HG03565 (cell line): ENCODE results near the gene BPIFB2.
"Not testable (repeated sequence)": the region's sequence is repeated elsewhere in the genome, so short reads cannot be mapped to it uniquely, and the experiment has no call there.

Source experiments
- ATAC-seq: cut with Tn5 transposase; IDR thresholded peaks from one replicate; pipeline ENCODE4 v1.9.1; 2021; ENCODE audit warnings: mild to moderate bottlenecking, moderate library complexity; ENCODE audit not compliant: unreplicated experiment

Gene BPIFB2

DNA sequence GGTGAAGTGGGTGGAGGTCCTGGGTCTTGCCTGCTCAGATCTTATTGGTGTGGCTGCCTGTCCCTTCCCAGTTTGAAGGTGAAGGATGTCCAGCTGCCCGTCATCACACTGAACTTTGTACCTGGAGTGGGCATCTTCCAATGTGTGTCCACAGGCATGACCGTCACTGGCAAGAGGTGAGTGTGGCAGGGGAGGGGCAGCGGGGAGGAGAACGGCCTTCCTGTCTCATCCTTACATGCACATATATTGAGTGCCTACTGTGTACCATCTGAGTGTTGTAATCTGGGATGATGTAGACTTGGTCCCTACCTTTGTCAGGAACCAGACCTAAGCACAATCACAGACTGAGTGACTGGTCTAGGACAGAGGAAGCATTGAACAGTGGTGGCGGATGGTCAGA lies 26.6 kb downstream of the BPIFB2 start:
- no peak for ATAC-seq

- no peak for ATAC-seq
Measured at GRCh38 chr20:33034901-33035492, 27.5 kb downstream of the BPIFB2 start.

DNA sequence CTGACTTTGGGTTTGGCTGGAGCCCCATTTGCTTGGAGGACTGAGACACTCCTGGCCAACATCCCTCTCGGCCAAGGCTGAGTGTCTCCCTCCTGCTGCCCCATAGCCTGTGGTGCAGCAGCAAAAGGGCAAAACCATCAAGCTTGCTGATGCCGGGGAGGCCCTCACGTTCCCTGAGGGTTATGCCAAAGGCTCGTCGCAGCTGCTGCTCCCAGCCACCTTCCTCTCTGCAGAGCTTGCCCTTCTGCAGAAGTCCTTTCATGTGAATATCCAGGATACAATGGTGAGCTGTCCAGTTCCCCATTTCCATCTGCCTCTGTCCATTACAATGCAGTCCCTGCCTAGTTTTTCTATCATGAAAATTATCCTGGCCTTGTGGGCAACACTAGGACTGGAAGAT lies 30.0 kb downstream of the BPIFB2 start:
- no peak for ATAC-seq

DNA sequence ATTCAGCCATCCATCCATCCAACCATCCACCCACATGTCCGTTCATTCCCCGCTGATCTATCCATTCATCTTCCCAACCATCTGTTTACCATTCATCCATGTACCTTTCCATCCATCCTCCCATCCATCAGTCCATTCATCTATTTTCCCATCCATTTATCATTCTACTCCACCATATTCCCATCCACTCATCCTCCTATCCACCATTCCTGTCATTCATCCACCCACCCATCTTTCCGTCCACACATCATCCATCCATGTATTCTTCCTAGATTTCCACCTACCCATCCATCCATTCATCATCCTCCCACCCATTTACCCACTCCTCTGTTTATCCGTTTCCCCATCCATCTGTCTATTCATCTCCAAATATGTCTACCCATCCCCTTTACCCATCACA lies 30.7 kb downstream of the BPIFB2 start:
- no peak for ATAC-seq

- ATAC-seq, result no peak
Measured at GRCh38 chr20:33042430-33042829, 34.9 kb downstream of the BPIFB2 start.

DNA sequence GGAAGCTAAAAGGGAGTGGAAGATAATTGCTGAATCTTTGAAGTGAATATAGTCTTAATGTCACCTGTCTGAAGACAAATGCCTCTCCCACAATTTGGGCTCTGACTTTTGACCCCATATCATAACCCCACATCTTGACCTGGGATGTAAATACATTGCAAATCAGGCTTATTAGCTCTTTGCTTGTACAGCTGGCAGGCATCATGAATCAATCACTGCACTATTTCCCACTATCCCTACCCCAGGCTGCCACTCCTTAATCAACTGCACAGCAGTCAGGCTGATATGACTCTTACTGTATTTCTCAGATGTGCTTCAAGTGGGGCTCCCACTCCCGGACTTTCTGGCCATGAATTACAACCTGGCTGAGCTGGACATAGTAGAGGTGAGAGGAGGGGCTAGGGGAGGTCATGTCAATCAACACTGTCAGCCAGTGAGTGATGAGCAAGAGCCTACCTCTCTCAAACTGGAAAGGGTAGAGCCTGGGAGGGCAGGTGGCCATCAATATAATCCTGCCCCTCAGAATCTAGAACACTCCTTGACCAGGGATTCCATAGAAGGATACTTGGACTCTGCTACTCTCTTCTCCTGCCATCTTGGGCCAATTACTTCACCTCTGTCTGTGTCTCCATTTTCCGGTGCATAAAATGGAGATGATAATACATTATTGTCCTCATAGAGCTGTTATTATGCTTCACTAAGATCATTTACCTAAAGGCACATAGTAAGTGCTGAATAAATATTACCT lies 35.7 kb downstream of the BPIFB2 start:
- ATAC-seq, result no peak

- no peak for ATAC-seq
Measured at GRCh38 chr20:33043731-33044181, 36.3 kb downstream of the BPIFB2 start.

GRCh38 chr20:33045129-33045721 lies 37.7 kb downstream of the BPIFB2 start:
- not testable (repeated sequence) for ATAC-seq

- ATAC-seq, result no peak
Measured at GRCh38 chr20:33046412-33046811, 38.9 kb downstream of the BPIFB2 start.

GRCh38 chr20:33051333-33051732 lies 43.8 kb downstream of the BPIFB2 start:
- no peak for ATAC-seq

DNA sequence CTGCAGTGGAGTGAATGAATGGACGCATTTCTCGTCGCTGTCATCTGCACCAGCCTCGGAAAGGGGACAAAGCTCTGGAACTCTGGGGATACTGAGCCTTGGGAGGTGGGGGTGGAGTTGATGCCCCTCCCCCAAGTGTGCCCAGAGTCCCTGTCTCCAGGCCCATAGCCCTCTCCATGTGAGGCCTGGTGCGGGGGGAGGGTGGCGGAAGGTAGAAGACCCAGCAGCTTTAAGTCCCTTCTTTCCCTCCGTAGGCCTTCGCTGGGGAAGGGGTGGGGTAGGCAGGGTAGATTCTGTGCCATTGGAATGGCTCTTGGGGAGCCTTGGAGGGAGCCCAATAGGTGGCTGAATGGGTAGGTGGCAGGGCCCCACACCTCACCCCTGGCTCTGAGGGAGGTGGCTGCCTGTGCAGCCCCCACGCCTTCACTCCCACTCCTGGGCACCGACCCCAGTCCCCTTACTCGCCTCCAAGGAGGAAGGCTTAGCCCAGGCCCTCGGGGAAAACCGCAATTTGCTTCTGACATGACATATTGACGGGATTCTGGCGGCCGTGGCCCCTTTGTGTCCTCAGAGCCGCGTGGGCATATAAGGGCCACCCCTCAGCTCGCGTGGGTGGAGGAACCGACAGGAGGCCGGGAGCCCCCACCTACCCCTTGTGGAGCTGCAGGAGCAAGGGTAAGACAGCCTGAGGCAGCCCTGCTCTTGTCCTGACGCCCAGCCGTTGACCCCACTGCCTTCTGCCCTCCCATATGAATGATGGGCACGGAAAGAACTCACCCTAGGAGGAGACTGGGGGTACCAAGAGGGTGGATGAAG lies 46.0 kb downstream of the BPIFB2 start, which contains the start of gene BPIFB3:
Gene BPIFB3, plus strand, starts transcription at position 613 of the 816 bp plus-strand sequence. CDS start 1,533 bp downstream, outside the sequence.
- ATAC-seq, result no peak

DNA sequence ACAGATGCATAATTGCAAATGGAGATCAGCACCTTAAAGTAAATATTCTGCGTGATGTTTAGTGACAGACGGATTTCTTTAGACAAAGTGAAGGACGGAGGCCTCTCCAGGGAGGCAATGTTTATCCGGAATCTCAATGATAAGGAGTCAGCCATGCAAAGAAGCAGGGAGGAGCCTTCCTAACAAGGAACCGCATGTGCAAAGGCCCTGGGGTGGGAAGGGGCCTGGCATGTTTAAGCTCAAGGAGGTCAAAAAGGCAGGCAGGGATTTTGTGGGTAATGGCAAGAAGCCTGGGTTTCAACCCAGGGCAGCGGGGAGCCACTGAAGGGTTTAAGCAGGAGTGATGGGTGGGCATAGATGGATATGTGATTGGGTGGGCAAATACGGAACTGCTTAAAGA lies 46.9 kb downstream of the BPIFB2 start:
- no peak for ATAC-seq

- ATAC-seq, result no peak
Measured at GRCh38 chr20:33054791-33055190, 47.3 kb downstream of the BPIFB2 start.

- ATAC-seq, result no peak
Measured at GRCh38 chr20:33059136-33059535, 51.6 kb downstream of the BPIFB2 start.

DNA sequence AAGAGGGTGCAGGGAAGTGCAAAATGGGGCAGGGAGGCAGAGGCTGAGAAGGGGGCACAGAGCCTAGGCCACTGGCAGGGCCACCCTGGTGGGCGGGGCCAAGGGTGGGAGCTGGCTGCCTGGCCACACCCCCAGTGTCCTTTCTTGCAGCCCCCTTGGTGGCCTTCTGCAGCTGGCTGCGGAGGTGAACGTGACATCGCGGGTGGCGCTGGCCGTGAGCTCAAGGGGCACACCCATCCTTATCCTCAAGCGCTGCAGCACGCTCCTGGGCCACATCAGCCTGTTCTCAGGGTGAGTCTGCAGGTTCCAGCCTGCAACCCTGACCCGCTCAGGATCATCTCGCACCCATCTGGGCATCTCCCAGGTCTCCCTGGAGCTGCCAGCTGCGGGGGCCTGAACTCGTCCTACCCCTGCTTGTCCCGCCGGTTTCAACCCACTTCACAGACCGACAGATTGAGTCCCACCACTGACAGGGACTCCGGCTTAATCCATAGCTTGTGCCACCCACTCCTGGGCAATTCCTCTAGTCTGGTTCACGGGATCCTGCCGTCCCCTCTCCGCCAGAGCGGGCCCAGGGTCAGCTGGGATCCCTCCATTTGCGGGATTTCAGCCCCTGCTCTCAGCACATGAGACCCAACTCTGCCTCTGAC lies 52.4 kb downstream of the BPIFB2 start:
- ATAC-seq, result no peak

DNA sequence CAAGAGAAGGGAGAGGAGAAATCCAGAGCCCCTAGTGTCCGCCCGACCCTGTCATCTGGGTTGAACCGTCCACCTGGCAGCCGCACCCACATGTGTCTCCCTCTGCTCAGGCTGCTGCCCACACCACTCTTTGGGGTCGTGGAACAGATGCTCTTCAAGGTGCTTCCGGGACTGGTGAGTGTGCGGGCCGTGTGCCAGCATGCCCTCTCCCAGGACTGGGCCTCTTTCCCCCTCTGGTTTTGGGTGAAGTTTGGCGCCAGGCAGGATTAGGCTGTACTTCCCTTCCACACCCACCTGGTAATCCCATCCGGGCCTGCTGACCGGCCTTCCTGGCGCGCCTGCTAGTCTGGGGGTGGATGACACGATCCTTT lies 54.1 kb downstream of the BPIFB2 start:
- ATAC-seq, result no peak

DNA sequence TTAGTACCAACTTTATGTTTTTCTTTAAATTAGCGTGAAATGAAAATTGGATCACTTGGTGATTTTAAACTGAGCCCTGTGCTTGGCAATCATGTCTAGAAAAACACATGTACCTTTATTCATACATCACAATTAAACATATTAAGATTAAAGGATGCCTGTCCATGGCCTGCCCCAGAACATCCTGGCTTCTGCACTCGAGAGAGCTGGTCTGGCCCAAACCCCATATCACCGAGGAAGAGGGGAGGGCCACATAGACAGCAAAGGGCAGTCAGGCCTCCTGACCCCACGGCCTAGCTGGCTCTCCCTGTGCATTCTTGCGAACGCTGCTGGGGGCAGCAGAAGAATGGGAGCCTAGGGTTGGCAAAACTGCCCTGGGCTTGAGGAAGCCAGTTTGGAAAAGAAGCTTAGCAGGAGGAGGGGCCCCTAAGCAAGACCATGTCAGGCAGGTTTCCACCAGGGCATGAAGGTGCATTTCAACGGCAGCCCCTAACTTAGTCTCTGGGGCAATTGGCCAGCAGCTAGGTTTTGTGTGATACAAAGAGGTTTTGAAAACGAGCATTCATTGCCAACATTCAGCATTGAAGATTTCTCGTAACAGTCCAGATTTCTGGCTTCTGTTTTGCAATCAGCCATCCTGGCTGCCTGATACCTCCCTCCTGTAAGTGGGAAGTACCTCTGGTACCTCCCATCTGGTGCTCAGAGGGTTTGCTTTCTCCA lies 54.8 kb downstream of the BPIFB2 start:
- ATAC-seq, result no peak

GRCh38 chr20:33062825-33063149 lies 55.3 kb downstream of the BPIFB2 start:
- ATAC-seq, result no peak

DNA sequence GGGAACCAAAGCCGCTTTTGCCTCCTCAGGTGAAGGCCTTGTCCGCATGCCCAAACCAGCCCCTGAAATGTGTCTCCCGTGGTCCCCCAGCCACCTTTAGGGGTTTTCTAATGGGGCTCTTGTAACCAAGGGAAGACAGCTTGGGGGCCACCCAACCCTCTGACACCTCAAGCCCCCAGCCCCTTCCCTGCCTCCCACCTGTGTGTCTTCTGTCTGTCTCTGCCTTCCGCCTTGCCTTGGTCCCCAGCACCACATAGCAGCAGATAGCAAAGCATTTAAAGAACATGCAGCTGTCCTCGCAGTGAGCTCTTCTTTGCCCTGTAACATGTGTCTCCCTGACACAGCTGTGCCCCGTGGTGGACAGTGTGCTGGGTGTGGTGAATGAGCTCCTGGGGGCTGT lies 55.8 kb downstream of the BPIFB2 start:
- no peak for ATAC-seq

DNA sequence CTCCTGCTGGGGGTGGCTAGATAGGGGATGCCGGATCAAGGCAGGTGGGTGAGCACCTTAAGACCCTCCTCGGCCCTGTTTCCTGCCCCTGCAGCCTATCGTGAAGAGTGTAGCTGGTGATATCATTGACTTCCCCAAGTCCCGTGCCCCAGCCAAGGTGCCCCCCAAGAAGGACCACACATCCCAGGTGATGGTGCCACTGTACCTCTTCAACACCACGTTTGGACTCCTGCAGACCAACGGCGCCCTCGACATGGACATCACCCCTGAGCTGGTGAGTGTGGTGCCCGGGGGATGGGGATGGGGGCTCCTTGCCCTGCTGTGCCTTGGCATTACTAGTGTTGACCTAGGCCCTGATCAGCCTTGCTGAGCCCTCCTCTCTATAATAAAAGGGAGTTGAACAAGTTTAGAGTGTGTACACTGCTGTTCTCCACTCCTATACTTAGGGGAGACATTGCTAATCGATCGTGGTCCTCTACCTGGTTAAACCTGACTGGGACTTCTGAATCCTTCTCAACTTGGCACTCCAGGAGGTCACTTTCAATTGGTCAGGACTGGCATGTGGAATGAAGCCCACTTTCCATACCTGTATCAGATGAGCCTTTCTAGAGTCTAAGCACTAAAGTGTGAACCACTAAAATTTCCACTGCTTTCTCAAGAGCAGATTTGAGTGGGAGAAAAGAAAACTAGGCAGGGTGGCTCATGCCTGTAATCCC lies 57.2 kb downstream of the BPIFB2 start:
- no peak for ATAC-seq
